ENCODE data around the gene GYG2. TPM values are rescaled to one million over a fixed set of nuclear protein-coding genes. Genes with fewer than 3 reads are reported as not detected.
"Not testable (repeated sequence)": the region's sequence is repeated elsewhere in the genome, so short reads cannot be mapped to it uniquely, and the experiment has no call there.

GYG2 gene
- polyA plus RNA-seq, 1 donor, result 13.2 TPM

- no peak for DNase-seq
- H3K9me3 ChIP-seq (ENCODE audit: control insufficient read depth, low read depth, low read length), result no peaks in the 10 kb centered on the region
- no CpG with 5 or more reads among the region's 7 CpGs for WGBS (ENCODE audit: insufficient coverage, low lambda C conversion rate)
- H3K4me3 ChIP-seq (ENCODE audit: low read length), result no peak overlapping the region
- H3K27me3 ChIP-seq (ENCODE audit: control insufficient read depth, insufficient read depth, low read length), result no peaks in the 10 kb centered on the region
- no peaks in the 10 kb centered on the region for H3K36me3 ChIP-seq (ENCODE audit: control insufficient read depth, insufficient read depth, low read length)
- H3K27ac ChIP-seq (ENCODE audit: low read length), result no peak overlapping the region
- H3K4me1 ChIP-seq (ENCODE audit: control insufficient read depth, insufficient read depth, low read length), result peaks cover 19% of the 10 kb centered on the region
Observed at GRCh38 chrX:2888309-2888708, 59.6 kb downstream of the GYG2 start.

DNA sequence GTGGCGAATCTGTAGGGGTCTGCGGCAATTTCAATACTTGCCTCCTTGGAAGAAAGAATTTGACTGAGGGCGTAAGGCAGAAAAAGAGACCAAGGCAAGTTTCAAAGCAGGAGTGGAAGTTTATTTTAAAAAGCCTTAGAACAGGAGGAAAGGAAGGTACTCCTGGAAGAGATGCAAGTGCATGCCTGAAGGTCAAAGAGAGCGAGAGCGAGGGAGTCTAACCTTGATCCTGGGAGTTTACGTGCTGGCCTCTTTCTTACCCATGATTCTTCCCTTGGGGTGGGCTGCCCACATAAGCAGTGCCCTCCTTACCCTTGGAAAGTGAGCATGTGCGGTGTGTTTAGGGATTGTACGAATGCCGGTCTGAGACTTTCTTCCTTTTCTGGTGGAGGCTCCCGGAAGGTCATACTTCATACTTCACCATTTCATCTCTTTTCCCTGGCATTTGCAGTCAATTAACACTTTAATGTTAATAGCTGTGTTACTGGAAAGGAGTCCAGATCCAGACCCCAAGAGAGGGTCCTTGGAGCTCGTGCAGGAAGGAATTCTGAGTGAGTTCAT is 60.4 kb downstream of the GYG2 start:
- Histone ChIP-seq H3K27me3 (ENCODE audit: control insufficient read depth, insufficient read depth, low read length) (no peaks in the 10 kb centered on the region), H3K9me3 (ENCODE audit: control insufficient read depth, low read depth, low read length) (no peaks in the 10 kb centered on the region), H3K27ac (ENCODE audit: low read length) (peak overlapping the region; percentile 81), H3K4me3 (ENCODE audit: low read length) (peak overlapping the region; percentile 32), H3K4me1 (ENCODE audit: control insufficient read depth, insufficient read depth, low read length) (peaks cover 22% of the 10 kb centered on the region), H3K36me3 (ENCODE audit: control insufficient read depth, insufficient read depth, low read length) (no peaks in the 10 kb centered on the region)
- no CpG with 5 or more reads among the region's 11 CpGs for WGBS (ENCODE audit: insufficient coverage, low lambda C conversion rate)
- DNase-seq, result no peak

DNA sequence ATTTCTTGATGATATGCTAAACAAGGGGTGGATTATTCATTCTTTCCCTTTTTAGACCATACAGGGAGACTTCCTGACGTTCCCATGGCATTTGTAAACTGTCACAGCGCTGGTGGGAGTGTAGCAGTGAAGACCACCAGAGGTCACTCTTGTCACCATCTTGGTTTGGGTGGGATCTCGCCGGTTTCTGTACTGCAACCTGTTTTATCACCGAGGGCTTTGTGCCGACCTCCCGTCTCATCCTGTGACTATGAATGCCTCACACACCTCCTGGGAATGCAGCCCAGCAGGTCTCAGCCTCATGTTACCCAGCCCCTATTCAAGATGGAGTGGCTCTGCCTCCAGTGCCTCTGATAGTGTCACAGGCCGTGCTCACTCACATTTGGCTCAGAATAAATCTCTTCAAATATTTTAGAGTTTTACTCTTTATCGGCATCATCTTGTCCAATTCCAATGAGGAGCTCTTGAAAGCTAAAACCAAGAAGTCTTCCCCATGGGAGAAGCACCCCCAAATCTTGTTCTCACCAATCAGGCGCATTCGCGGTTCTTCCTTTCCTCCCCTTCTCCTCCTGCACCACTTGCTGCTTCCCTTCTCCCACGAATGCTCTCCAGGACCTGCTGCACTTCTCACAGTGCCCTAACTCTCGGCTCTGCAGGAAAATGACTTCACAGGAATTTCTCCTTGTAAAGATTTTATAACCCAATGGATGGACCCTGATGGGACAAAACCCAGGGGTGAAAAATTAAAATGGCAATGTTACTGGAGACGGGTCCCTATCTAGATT is 61.2 kb downstream of the GYG2 start:
- peaks cover 28% of the 10 kb centered on the region for H3K4me1 ChIP-seq (ENCODE audit: control insufficient read depth, insufficient read depth, low read length)
- H3K9me3 ChIP-seq (ENCODE audit: control insufficient read depth, low read depth, low read length); H3K36me3 ChIP-seq (ENCODE audit: control insufficient read depth, insufficient read depth, low read length); H3K27me3 ChIP-seq (ENCODE audit: control insufficient read depth, insufficient read depth, low read length): not testable (repeated sequence)
- no CpG with 5 or more reads among the region's 15 CpGs for WGBS (ENCODE audit: insufficient coverage, low lambda C conversion rate)
- peak overlapping the region; percentile 32 for H3K4me3 ChIP-seq (ENCODE audit: low read length)
- peak; percentile 56 to 61 for DNase-seq
- H3K27ac ChIP-seq (ENCODE audit: low read length), result peak overlapping the region; percentile 81

- no CpG with 5 or more reads among the region's 22 CpGs for WGBS (ENCODE audit: insufficient coverage, low lambda C conversion rate)
- H3K36me3 ChIP-seq (ENCODE audit: control insufficient read depth, insufficient read depth, low read length); H3K27me3 ChIP-seq (ENCODE audit: control insufficient read depth, insufficient read depth, low read length); H3K9me3 ChIP-seq (ENCODE audit: control insufficient read depth, low read depth, low read length); H3K4me3 ChIP-seq (ENCODE audit: low read length): not testable (repeated sequence)
- Histone ChIP-seq H3K4me1 (ENCODE audit: control insufficient read depth, insufficient read depth, low read length) (peaks cover 35% of the 10 kb centered on the region), H3K27ac (ENCODE audit: low read length) (peak overlapping the region; percentile 81)
- peak in 1 of 2 donors; percentile 35 for DNase-seq
Observed at GRCh38 chrX:2890536-2891460, 62.1 kb downstream of the GYG2 start.

DNA sequence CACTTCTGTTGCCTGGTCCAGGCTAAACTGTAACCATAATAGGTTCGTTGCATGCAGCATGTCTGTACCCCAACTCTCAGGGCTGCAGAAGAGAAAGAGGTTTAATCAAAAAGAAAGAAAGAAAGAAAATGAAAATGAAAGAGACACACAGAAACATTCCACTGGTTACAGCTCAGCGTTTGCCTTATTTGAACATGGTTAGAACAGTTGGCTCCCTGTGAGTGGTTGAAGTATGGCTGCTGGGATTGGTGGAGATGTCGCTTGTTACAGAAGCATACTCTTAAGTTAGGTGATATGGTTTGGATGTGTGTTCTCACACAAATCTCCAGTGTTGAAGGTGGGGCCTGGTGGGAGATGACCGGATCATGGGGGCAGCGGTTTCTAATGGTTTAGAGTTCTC is 64.1 kb downstream of the GYG2 start:
- peaks cover 51% of the 10 kb centered on the region for H3K4me1 ChIP-seq (ENCODE audit: control insufficient read depth, insufficient read depth, low read length)
- H3K27ac ChIP-seq (ENCODE audit: low read length), result peak overlapping the region; percentile 56
- no CpG with 5 or more reads among the region's 5 CpGs for WGBS (ENCODE audit: insufficient coverage, low lambda C conversion rate)
- no peaks in the 10 kb centered on the region for H3K36me3 ChIP-seq (ENCODE audit: control insufficient read depth, insufficient read depth, low read length)
- H3K27me3 ChIP-seq (ENCODE audit: control insufficient read depth, insufficient read depth, low read length), result no peaks in the 10 kb centered on the region
- no peak for DNase-seq
- no peak overlapping the region for H3K4me3 ChIP-seq (ENCODE audit: low read length)
- H3K9me3 ChIP-seq (ENCODE audit: control insufficient read depth, low read depth, low read length), result no peaks in the 10 kb centered on the region

GRCh38 chrX:2894885-2895292 is 66.2 kb downstream of the GYG2 start:
- DNase-seq, result peak; percentile 60 to 70
- H3K36me3 ChIP-seq (ENCODE audit: control insufficient read depth, insufficient read depth, low read length), result no peaks in the 10 kb centered on the region
- H3K4me1 ChIP-seq (ENCODE audit: control insufficient read depth, insufficient read depth, low read length), result peaks cover 63% of the 10 kb centered on the region
- H3K9me3 ChIP-seq (ENCODE audit: control insufficient read depth, low read depth, low read length), result no peaks in the 10 kb centered on the region
- WGBS (ENCODE audit: insufficient coverage, low lambda C conversion rate), result no CpG with 5 or more reads among the region's 9 CpGs
- peak overlapping the region; percentile 78 for H3K27ac ChIP-seq (ENCODE audit: low read length)
- H3K4me3 ChIP-seq (ENCODE audit: low read length), result no peak overlapping the region
- no peaks in the 10 kb centered on the region for H3K27me3 ChIP-seq (ENCODE audit: control insufficient read depth, insufficient read depth, low read length)

DNA sequence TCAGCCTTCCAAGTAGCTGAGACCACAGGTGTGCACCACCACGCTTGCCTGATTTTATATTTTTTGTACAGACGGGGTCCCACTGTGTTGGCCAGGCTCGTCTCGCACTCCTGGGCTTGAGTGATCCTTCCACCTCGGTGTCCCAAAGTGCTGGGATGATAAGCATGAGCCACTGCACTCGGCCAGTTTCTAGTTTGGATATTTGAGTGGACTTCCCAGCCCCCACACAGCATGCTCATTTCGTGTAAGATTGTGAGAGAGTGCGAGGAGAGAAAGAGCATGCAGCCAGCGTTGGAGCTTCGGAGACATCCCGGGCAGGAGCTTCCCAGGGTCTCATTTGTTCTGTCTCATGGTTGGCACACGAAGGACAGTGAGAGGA is 68.6 kb downstream of the GYG2 start:
- peaks cover 54% of the 10 kb centered on the region for H3K4me1 ChIP-seq (ENCODE audit: control insufficient read depth, insufficient read depth, low read length)
- H3K9me3 ChIP-seq (ENCODE audit: control insufficient read depth, low read depth, low read length), result no peaks in the 10 kb centered on the region
- peak overlapping the region; percentile 96 for H3K27ac ChIP-seq (ENCODE audit: low read length)
- WGBS (ENCODE audit: insufficient coverage, low lambda C conversion rate), result no CpG with 5 or more reads among the region's 12 CpGs
- DNase-seq, result no peak
- no peaks in the 10 kb centered on the region for H3K36me3 ChIP-seq (ENCODE audit: control insufficient read depth, insufficient read depth, low read length)
- no peak overlapping the region for H3K4me3 ChIP-seq (ENCODE audit: low read length)
- no peaks in the 10 kb centered on the region for H3K27me3 ChIP-seq (ENCODE audit: control insufficient read depth, insufficient read depth, low read length)

GRCh38 chrX:2897690-2898623 is 69.2 kb downstream of the GYG2 start:
- WGBS (ENCODE audit: insufficient coverage, low lambda C conversion rate), result no CpG with 5 or more reads among the region's 22 CpGs
- DNase-seq, result peak; percentile 95 to 97
- H3K4me3 ChIP-seq (ENCODE audit: low read length), result peak overlapping the region; percentile 31
- H3K9me3 ChIP-seq (ENCODE audit: control insufficient read depth, low read depth, low read length); H3K36me3 ChIP-seq (ENCODE audit: control insufficient read depth, insufficient read depth, low read length); H3K27me3 ChIP-seq (ENCODE audit: control insufficient read depth, insufficient read depth, low read length): not testable (repeated sequence)
- H3K27ac ChIP-seq (ENCODE audit: low read length), result peak overlapping the region; percentile 96
- H3K4me1 ChIP-seq (ENCODE audit: control insufficient read depth, insufficient read depth, low read length), result peaks cover 48% of the 10 kb centered on the region

DNA sequence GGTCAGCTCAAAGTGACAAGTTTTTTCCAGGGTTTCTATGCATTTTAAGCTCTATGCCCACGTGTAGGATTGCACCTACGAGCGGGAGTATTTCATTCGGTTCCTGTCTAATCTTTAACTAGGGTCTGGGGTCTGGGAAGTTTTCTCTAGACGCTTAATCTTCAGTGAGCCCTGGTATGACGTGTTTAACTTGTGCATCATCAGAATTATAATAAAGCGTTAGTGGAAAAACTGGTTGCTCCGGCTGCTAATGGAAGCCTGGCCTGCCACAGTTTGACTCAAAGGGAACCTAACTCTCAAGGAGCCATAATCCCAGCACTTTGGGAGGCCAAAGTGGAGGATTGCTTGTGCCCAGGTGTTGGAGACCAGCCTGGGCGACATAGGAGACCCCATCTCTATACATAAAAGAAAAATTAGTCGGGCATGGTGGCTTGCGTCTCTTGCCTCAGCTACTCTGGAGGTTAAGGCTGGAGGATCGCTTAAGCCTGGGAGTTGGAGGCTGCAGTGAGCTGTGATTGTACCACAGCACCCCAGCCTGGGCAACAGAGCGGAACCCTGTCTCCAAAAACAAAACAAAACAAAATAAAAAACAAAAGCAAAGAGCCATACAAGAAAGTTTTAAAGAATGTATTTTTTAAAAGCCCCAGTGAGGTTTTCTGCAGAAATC is 70.2 kb downstream of the GYG2 start:
- no peaks in the 10 kb centered on the region for H3K27me3 ChIP-seq (ENCODE audit: control insufficient read depth, insufficient read depth, low read length)
- WGBS (ENCODE audit: insufficient coverage, low lambda C conversion rate), result no CpG with 5 or more reads among the region's 13 CpGs
- peaks cover 8% of the 10 kb centered on the region for H3K9me3 ChIP-seq (ENCODE audit: control insufficient read depth, low read depth, low read length)
- peak; percentile 55 to 72 for DNase-seq
- H3K4me3 ChIP-seq (ENCODE audit: low read length), result peak overlapping the region; percentile 31
- no peaks in the 10 kb centered on the region for H3K36me3 ChIP-seq (ENCODE audit: control insufficient read depth, insufficient read depth, low read length)
- peak overlapping the region; percentile 96 for H3K27ac ChIP-seq (ENCODE audit: low read length)
- peaks cover 42% of the 10 kb centered on the region for H3K4me1 ChIP-seq (ENCODE audit: control insufficient read depth, insufficient read depth, low read length)
